ENCODE data around the gene TCN2.

The TCN2 gene

GRCh38 chr22:30664798-30665197 lies 57.8 kb downstream of the TCN2 start:
- Mint-ChIP-seq H3K9me3 (no peaks in the 10 kb centered on the region), H3K36me3 (ENCODE audit: low read depth) (peaks cover 18% of the 10 kb centered on the region), H3K4me3 (no peak overlapping the region), H3K27me3 (ENCODE audit: low read depth, poor library complexity) (peaks cover 20% of the 10 kb centered on the region), H3K4me1 (peaks cover 22% of the 10 kb centered on the region), H3K27ac (no peak overlapping the region)
- DNase-seq, result no peak
- TF ChIP-seq CTCF (IDR thresholded peaks at IDR 0.05), result no peak

- DNase-seq, result no peak
- Mint-ChIP-seq H3K27me3 (ENCODE audit: low read depth, poor library complexity) (peaks cover 24% of the 10 kb centered on the region), H3K36me3 (ENCODE audit: low read depth) (peaks cover 13% of the 10 kb centered on the region), H3K4me1 (peaks cover 22% of the 10 kb centered on the region), H3K4me3 (no peak overlapping the region), H3K27ac (no peak overlapping the region), H3K9me3 (no peaks in the 10 kb centered on the region)
- no peak for TF ChIP-seq CTCF (IDR thresholded peaks at IDR 0.05)
Measured at GRCh38 chr22:30665266-30665665, 58.3 kb downstream of the TCN2 start.

GRCh38 chr22:30665786-30666185 lies 58.8 kb downstream of the TCN2 start:
- H3K4me1 Mint-ChIP-seq, result peaks cover 22% of the 10 kb centered on the region
- TF ChIP-seq CTCF (IDR thresholded peaks at IDR 0.05), result no peak
- peak overlapping the region; percentile 91 for H3K4me3 Mint-ChIP-seq
- peaks cover 11% of the 10 kb centered on the region for H3K36me3 Mint-ChIP-seq (ENCODE audit: low read depth)
- H3K9me3 Mint-ChIP-seq, result no peaks in the 10 kb centered on the region
- peaks cover 27% of the 10 kb centered on the region for H3K27me3 Mint-ChIP-seq (ENCODE audit: low read depth, poor library complexity)
- no peak overlapping the region for H3K27ac Mint-ChIP-seq
- DNase-seq, result no peak

- peaks cover 11% of the 10 kb centered on the region for H3K36me3 Mint-ChIP-seq (ENCODE audit: low read depth)
- no peak for DNase-seq
- TF ChIP-seq CTCF (IDR thresholded peaks at IDR 0.05), result no peak
- H3K9me3 Mint-ChIP-seq, result no peaks in the 10 kb centered on the region
- H3K4me1 Mint-ChIP-seq, result peaks cover 22% of the 10 kb centered on the region
- no peak overlapping the region for H3K27ac Mint-ChIP-seq
- H3K27me3 Mint-ChIP-seq (ENCODE audit: low read depth, poor library complexity), result peaks cover 40% of the 10 kb centered on the region
- H3K4me3 Mint-ChIP-seq, result peak overlapping the region; percentile 91
Measured at GRCh38 chr22:30667107-30667493, 60.1 kb downstream of the TCN2 start.

GRCh38 chr22:30667494-30668385 lies 60.8 kb downstream of the TCN2 start, which contains the start of gene DUSP18:
Gene DUSP18 (minus strand): TSS chr22:30667875. CDS start chr22:30664003, 3,872 bp downstream.
- DNase-seq, result peak; percentile 98
- Mint-ChIP-seq H3K4me1 (peaks cover 22% of the 10 kb centered on the region), H3K27ac (peak within 1 kb of the TSS; percentile 39), H3K36me3 (ENCODE audit: low read depth) (peaks cover 10% of the 10 kb centered on the region), H3K9me3 (no peaks in the 10 kb centered on the region), H3K27me3 (ENCODE audit: low read depth, poor library complexity) (peaks cover 46% of the 10 kb centered on the region), H3K4me3 (peak within 1 kb of the TSS; percentile 91)
- TF ChIP-seq CTCF (IDR thresholded peaks at IDR 0.05), result peak; percentile 49

- H3K4me3 Mint-ChIP-seq, result peak overlapping the region; percentile 91
- H3K27ac Mint-ChIP-seq, result peak overlapping the region; percentile 39
- no peak for TF ChIP-seq CTCF (IDR thresholded peaks at IDR 0.05)
- H3K4me1 Mint-ChIP-seq, result peaks cover 22% of the 10 kb centered on the region
- H3K9me3 Mint-ChIP-seq, result no peaks in the 10 kb centered on the region
- no peak for DNase-seq
- H3K27me3 Mint-ChIP-seq (ENCODE audit: low read depth, poor library complexity), result peaks cover 48% of the 10 kb centered on the region
- peaks cover 4% of the 10 kb centered on the region for H3K36me3 Mint-ChIP-seq (ENCODE audit: low read depth)
Measured at GRCh38 chr22:30668386-30668710, 61.4 kb downstream of the TCN2 start.
